ENCODE measurements around the gene HSPG2. TPM values are rescaled to one million over a fixed set of nuclear protein-coding genes. Genes with fewer than 3 reads are reported as not detected.

HSPG2 gene
- total and polyA plus RNA-seq, 2 of the 8 experiments (the other 6 are each of a cell fraction or from before 2014, with no cell fraction given) = 17.8 to 111 TPM

DNA sequence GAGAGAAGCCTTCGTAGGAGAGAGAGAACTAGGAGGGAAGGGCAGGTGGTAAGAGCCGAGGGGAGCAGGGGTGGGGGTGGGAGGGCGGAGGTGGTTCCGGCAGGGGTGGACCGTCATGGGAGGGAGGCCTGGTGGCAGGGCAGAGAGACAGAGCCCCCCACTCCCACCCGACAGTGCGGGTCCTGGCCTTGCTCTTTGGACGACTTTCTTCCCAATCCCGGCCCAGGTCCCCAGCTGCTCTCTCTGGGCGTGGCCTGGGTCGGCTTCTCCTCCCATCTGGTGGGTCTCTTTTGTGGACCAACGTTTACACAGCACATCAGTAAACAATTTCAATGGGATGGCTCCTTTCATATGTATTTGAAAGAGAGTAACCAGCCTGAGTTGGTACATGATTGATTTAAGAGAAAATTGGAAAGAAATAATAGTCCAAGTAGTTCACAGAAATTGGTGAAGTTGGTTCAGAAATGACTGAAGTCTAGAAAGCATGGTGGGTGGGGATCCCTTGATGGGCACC lies 68.1 kb downstream of the HSPG2 start (continued):
- TF ChIP-seq, protein P1, sequence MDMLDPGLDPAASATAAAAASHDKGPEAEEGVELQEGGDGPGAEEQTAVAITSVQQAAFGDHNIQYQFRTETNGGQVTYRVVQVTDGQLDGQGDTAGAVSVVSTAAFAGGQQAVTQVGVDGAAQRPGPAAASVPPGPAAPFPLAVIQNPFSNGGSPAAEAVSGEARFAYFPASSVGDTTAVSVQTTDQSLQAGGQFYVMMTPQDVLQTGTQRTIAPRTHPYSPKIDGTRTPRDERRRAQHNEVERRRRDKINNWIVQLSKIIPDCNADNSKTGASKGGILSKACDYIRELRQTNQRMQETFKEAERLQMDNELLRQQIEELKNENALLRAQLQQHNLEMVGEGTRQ (IDR thresholded peaks at IDR 0.05; ENCODE audit: low read length) = no peak
- no peak for TF ChIP-seq SRF (IDR thresholded peaks at IDR 0.05; ENCODE audit: low read depth, low read length)
- TF ChIP-seq KDM5A (IDR thresholded peaks at IDR 0.05; ENCODE audit: low read length) = no peak
- TF ChIP-seq, protein P2, sequence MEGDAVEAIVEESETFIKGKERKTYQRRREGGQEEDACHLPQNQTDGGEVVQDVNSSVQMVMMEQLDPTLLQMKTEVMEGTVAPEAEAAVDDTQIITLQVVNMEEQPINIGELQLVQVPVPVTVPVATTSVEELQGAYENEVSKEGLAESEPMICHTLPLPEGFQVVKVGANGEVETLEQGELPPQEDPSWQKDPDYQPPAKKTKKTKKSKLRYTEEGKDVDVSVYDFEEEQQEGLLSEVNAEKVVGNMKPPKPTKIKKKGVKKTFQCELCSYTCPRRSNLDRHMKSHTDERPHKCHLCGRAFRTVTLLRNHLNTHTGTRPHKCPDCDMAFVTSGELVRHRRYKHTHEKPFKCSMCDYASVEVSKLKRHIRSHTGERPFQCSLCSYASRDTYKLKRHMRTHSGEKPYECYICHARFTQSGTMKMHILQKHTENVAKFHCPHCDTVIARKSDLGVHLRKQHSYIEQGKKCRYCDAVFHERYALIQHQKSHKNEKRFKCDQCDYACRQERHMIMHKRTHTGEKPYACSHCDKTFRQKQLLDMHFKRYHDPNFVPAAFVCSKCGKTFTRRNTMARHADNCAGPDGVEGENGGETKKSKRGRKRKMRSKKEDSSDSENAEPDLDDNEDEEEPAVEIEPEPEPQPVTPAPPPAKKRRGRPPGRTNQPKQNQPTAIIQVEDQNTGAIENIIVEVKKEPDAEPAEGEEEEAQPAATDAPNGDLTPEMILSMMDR (IDR thresholded peaks at IDR 0.05; ENCODE audit: control extremely low read depth in 1 of 3, insufficient read depth in 1 of 3, low read depth in 1 of 3, low read length in 3 of 3) = no peak
- TF ChIP-seq POU5F1 (IDR thresholded peaks at IDR 0.05; ENCODE audit: low read depth, low read length) = no peak
